Stimulated activated CD4-positive, alpha-beta T cell treated with anti-CD3 and anti-CD28 coated beads, Interleukin-15, amount 100 ng/mL, for 48 hours (primary cell): ENCODE data around the gene GAN.
"Not testable (repeated sequence)": the region's sequence is repeated elsewhere in the genome, so short reads cannot be mapped to it uniquely, and the experiment has no call there.

Experiments
- DNase-seq, 2 donors: peaks; one replicate each; pipeline ENCODE4 v3.0.0-alpha.2; 2020; ENCODE audit warnings: low read depth in 2 of 2

Gene GAN

DNA sequence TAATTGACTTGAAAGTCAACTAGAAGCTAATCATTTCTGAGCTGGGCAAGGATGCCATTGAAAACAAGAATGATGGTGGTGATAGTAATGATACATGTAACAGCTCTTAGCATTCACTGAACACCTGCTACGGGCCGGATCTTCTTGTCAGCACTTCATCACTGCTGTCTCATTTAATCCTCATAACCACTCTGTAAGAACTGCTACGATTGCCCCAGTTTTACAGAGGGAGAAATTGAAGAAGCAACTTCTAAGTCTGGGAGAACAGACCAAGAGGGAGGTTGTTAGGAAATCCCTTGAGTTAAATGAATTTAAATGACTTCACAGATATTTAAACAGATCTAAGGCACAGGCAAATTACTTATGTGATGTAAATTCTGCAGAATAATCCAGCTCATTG lies 7.0 kb upstream of the GAN start:
- DNase-seq = no peak

GRCh38 chr16:81310045-81310644 lies 4.6 kb upstream of the GAN start:
- DNase-seq = peak in 1 of 2 donors; percentile 11

DNA sequence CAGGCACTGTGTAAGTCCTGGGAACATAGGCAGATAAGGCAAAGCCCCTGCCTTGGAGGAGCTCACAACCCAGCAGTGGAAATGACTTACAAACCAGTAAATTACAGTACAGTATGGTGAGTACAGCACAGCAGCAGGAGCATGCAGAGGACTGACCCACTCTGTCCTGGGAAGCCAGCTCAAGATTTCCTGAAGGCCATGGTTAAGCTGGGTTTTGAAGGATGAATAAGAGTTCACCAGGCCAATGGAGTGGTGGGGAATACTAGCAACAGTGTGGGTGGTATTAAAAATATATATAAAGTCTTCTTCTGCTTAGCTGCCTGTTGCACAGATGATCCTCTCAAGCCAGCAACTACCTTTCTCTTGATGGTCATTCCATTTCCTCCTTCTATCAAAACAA lies 3.0 kb upstream of the GAN start:
- no peak for DNase-seq

- no peak for DNase-seq
Observed at GRCh38 chr16:81313701-81314602, 810 bp upstream of the GAN start.

DNA sequence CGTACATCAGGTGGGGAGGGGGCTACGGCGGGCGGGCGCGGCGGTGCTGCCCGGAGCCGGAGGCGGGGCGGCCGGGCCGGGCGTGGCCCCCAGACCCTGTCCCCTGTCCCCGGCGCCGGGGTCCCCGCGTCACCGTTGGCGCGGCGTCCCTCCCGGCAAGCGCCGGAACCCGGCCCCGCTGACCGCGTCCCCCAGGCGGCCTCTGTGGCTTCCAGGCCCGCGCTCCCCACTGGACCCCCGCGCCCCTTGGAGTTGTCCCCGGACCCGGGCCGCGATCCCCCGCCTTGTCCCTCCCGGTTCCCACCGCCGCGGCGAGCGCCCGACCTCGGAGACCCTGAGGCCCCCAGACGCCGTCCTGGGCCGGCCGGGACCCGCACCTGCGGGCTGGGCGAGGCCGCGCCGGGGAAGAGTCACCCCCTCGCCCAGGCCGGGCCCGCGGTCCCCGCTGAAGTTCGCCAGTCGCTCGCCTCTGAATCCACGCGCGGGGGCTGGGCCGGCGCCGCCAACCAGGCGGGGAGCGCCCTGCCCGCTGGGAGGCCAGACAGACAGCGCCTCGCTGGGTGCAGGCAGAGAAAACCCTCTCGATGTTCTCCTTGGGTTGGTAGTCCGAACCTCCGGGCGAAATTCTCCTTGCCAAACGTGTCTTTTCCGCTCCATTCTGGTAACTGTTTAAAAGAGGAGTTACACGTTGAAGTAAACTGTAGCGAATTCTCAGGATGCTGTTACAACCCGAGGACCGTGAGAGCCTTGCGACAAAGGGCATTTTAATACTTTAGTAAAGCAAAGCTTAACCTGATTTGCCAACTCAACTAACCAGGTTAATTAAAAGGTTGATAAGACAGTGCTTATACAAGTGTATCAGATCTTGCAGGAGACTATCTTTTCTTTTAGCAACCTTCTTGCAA lies 761 bp downstream of the GAN start:
- peak in 1 of 2 donors; percentile 45 for DNase-seq

- no peak for DNase-seq
Observed at GRCh38 chr16:81316176-81316496, 1.4 kb downstream of the GAN start.

- no peak for DNase-seq
Observed at GRCh38 chr16:81318711-81319110, 3.9 kb downstream of the GAN start.

GRCh38 chr16:81319221-81319912 lies 4.6 kb downstream of the GAN start:
- no peak for DNase-seq

DNA sequence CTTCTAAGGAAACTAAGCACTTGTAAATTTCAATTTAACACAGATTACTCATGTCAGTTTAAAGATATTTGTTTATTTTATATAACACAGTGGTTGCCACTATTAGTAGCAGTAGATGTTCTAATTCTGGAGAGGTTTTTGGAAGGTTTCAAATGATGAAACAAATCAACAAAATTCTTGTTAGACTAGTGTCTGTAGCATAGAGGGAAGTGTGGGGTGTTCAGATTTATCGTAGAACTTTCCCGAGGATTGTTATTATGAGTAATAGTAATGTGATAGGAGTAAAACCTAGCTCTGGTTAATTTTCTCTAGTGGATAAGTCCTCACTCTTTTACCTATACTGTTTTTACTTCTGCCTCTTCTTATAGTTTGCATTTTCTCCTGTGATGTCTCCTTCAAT lies 6.3 kb downstream of the GAN start:
- no peak for DNase-seq

DNA sequence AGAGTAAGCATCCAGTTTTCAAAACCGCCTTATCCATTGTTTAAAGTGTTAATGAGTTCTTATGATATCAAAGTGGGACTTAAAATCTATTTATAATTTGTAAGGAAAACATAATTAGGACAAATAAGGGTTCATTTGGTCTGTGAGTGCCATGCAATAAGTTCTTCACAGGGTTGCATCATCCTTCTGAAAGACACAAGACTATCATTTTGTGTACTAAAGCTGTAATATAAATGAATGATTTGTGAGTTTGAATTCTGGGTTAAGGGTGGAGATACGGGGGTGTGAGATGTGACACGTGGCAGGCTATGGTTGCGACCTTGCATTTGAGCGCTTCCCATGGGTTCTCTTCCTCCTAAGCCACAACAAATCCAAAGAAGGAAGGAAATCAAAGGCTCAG lies 6.8 kb downstream of the GAN start:
- DNase-seq = no peak

DNA sequence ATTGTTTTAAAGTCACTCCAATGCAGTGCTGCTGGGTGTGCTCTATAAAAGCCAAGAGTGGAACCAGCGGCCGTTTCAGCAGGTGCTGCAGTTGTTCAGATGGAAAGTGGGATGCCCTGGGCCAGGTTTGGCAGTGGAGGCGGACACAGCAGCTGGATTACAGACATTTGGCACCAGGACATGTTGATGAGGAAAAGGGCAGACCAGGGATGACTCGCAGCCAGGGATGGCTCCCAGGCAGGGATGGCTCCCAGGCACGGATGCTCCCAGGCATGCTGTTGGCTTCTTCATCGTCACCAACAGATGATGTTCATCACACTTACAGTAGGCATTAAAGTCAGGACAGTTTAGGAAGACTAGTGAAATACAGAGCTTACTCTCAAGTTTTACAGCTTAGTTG lies 10.0 kb downstream of the GAN start:
- no peak for DNase-seq

DNA sequence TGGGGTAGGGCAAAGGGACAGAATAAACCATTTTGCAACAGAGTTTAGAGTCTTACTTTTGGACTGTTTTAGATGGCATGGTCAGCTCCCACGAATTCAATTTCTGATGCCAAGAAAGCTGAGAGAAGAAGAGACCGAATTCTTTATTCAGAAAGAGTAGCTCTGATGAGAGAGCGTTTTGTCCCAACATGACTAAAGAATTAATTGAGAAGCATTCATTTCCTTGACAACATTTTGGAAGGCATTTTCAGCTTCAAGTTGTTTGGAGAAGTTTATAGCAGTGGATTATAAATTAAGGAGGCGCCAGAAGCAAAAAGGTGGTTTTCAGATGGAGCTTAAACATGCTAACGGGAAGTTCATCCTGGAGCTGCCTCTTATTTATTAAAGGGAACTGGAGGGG lies 12.2 kb downstream of the GAN start:
- no peak for DNase-seq

DNA sequence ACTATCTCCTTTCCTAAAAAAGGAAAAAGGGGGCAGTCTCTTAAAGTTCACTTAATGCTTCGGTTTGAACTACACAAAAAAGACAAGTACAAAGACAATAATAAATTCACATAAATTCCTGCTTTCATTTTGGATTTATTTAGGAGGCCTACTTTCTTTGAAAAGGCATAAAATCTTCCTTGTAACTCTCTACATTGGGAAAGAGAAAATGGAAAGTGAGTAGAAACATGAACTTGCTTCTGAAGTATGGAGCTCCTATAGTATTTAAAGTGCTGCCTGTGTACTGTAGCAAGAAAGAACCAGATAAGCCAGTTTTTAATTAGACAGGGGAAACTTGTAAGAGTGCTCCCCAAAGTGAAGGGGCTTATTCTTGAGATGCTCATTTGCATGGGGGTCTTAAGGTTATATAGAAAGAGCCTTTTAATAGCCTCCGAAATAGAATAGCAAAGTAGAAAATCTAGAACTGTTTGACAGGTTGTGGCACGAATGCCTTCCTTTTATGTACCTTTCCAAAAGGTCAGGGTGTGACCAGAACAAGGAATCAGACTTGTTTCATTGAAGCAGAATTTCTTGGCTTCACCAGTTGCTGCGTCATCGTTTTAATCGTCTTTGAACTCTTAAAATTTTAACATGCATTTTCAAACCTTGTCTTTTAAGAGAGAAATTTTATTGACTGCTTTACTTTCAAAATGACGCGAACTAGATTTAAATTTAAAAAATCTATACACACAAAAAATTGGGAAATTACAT lies 12.9 kb downstream of the GAN start:
- no peak for DNase-seq

GRCh38 chr16:81329947-81330346 lies 15.2 kb downstream of the GAN start:
- no peak for DNase-seq

GRCh38 chr16:81333356-81333755 lies 18.6 kb downstream of the GAN start:
- no peak for DNase-seq

DNA sequence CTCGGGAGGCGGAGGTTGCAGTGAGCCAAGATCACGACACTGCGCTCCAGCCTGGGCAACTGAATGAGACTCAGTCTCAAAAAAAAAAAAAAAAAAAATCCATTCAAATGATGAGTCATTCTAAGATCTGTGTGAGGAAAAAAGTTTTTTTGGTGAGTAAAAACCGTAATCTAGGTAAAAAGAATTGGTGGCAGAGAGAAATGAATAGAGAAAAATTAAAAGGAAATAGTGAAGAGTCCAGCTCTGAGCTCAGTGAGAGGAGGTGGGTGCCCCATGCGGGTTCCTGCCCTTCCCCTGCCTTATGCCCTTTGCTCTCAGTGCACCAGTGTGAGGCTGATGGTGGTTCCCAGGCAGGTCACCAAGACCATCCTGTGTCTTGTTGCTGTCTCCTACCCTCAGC lies 20.9 kb downstream of the GAN start:
- DNase-seq = peak in 1 of 2 donors; percentile 12

GRCh38 chr16:81337097-81337496 lies 22.3 kb downstream of the GAN start:
- DNase-seq = no peak

GRCh38 chr16:81345172-81345571 lies 30.4 kb downstream of the GAN start:
- not testable (repeated sequence) for DNase-seq

DNA sequence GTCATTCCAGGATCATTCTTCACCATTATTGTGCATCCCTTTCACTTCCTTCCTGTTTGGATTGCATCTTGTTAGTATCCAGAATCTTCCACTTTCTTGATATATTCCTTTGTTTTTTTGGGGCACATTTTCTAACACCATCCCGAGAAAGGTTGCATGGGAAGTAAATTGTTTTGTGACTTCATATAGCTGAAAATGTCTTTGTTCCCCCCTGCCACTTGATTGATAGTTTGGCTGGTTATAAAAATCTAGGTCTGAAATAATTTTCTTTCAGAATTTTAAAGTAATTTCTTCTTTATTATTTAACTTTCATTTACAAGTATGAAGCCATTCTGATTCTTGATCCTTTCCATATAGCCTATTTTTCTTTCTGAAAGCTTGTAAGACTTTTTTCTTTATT lies 32.7 kb downstream of the GAN start:
- no peak for DNase-seq

DNA sequence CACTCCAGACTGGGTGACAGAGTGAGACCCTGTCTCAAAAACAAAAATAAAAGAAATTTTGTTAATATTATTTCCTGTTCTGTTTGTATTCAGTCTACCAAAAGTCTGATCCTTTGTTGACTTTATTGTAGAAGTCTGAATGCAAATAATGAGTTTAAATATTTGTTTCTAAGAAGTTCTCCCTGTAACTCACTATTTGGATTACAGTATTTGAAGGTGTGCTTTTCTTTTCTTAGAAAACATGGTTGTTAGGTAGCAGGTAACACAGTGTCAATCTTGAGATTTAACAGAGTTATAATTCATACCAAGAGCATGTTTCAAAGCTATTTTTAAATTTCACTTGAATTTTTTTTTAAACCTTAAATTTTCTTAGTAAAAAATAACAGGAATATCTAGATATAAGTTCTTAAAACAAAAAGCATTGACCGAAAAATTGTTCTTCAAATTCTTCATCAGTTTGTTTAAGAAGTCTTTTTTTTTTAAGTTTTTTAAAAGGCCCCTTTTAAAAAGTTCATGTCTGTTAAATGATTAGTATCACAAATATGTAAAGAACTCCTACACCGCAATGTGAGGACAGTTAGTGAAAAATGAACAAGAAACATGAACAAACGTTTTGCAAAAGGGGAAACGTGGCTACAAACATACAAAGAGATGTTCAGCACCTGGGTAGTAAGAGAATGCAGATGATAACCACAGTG lies 35.0 kb downstream of the GAN start:
- no peak for DNase-seq

DNA sequence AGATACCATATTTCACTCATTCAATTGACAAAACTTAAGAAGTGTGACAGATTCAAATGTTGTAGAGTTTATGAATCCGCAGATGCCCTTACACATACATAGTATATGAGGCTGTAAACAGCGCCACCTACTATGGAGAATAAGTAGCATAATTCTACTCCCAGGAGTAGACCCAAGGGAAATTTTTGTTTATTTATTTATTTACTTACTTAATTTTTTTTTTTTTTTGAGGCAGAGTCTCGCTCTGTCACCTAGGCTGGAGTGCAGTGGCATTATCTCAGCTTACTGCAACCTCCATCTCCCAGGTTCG lies 35.5 kb downstream of the GAN start:
- DNase-seq = no peak
